ENCODE data around the gene LPP.

DNA sequence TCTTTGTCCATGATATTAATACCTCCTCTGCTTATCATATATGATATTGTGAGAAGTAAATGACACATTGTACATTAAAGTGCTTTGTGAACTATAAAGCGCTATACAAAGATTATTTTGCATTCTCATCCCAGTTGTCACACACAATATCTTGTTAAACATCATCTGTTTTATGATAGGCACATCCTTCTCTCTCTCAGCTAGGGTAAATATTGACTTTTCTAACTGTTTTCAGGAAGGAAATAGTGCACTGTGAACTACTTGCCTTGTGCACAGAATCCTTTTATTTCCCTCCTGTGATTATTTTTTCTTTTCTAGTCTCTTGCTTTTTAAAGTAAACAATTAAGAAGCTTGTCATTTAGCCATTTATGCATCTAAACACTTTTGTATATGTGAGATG is 388.2 kb downstream of the LPP start:
- TF ChIP-seq, protein P1, sequence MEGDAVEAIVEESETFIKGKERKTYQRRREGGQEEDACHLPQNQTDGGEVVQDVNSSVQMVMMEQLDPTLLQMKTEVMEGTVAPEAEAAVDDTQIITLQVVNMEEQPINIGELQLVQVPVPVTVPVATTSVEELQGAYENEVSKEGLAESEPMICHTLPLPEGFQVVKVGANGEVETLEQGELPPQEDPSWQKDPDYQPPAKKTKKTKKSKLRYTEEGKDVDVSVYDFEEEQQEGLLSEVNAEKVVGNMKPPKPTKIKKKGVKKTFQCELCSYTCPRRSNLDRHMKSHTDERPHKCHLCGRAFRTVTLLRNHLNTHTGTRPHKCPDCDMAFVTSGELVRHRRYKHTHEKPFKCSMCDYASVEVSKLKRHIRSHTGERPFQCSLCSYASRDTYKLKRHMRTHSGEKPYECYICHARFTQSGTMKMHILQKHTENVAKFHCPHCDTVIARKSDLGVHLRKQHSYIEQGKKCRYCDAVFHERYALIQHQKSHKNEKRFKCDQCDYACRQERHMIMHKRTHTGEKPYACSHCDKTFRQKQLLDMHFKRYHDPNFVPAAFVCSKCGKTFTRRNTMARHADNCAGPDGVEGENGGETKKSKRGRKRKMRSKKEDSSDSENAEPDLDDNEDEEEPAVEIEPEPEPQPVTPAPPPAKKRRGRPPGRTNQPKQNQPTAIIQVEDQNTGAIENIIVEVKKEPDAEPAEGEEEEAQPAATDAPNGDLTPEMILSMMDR (IDR thresholded peaks at IDR 0.05) = no peak
- TF ChIP-seq POLR2A (IDR thresholded peaks at IDR 0.05) = no peak

All from Peyer's patch (tissue), 4 donors.